ENCODE data around the gene NHEJ1.

Gene NHEJ1

GRCh38 chr2:219059725-219060682 is 100.6 kb downstream of the NHEJ1 start:
- Histone ChIP-seq H3K4me2 (ENCODE audit: low read length) (peak overlapping the region; percentile 68), H3K27me3 (ENCODE audit: control insufficient read depth, insufficient read depth, low read length) (peaks cover 18% of the 10 kb centered on the region), H3K9me3 (ENCODE audit: control insufficient read depth, low read length) (no peaks in the 10 kb centered on the region), H3K36me3 (ENCODE audit: control insufficient read depth, insufficient read depth, low read length) (no peaks in the 10 kb centered on the region), H3K27ac (no peak overlapping the region), H3K4me3 (ENCODE audit: low read depth, low read length) (no peak overlapping the region), H2AFZ (peak overlapping the region; percentile 33), H3K4me1 (peaks cover 20% of the 10 kb centered on the region), H3K79me2 (no peaks in the 10 kb centered on the region), H3K9ac (no peak overlapping the region)
- TF ChIP-seq CTCF (IDR thresholded peaks at IDR 0.05), result no peak

- no peak for TF ChIP-seq CTCF (IDR thresholded peaks at IDR 0.05)
Measured at GRCh38 chr2:219059375-219059724, 101.3 kb downstream of the NHEJ1 start.

GRCh38 chr2:219058541-219059374 is 101.9 kb downstream of the NHEJ1 start:
- H3K27ac ChIP-seq, result no peak overlapping the region
- H3K36me3 ChIP-seq (ENCODE audit: control insufficient read depth, insufficient read depth, low read length), result no peaks in the 10 kb centered on the region
- peaks cover 20% of the 10 kb centered on the region for H3K4me1 ChIP-seq
- peak overlapping the region; percentile 68 for H3K4me2 ChIP-seq (ENCODE audit: low read length)
- peaks cover 18% of the 10 kb centered on the region for H3K27me3 ChIP-seq (ENCODE audit: control insufficient read depth, insufficient read depth, low read length)
- H3K9me3 ChIP-seq (ENCODE audit: control insufficient read depth, low read length), result no peaks in the 10 kb centered on the region
- H2AFZ ChIP-seq, result peak overlapping the region; percentile 68
- no peak for TF ChIP-seq CTCF (IDR thresholded peaks at IDR 0.05)
- no peak overlapping the region for H3K9ac ChIP-seq
- H3K79me2 ChIP-seq, result no peaks in the 10 kb centered on the region
- H3K4me3 ChIP-seq (ENCODE audit: low read depth, low read length), result no peak overlapping the region

More at GRCh38 chr2:219059375-219059724, 101.3 kb downstream of the NHEJ1 start:
- Histone ChIP-seq H3K79me2 (no peaks in the 10 kb centered on the region), H3K4me1 (peaks cover 20% of the 10 kb centered on the region), H3K27me3 (ENCODE audit: control insufficient read depth, insufficient read depth, low read length) (peaks cover 18% of the 10 kb centered on the region), H3K4me3 (ENCODE audit: low read depth, low read length) (no peak overlapping the region), H3K9me3 (ENCODE audit: control insufficient read depth, low read length) (no peaks in the 10 kb centered on the region), H3K9ac (no peak overlapping the region), H3K36me3 (ENCODE audit: control insufficient read depth, insufficient read depth, low read length) (no peaks in the 10 kb centered on the region), H3K4me2 (ENCODE audit: low read length) (peak overlapping the region; percentile 68), H3K27ac (no peak overlapping the region), H2AFZ (peak overlapping the region; percentile 19)

GRCh38 chr2:219057709-219058540 is 102.7 kb downstream of the NHEJ1 start:
- H3K27ac ChIP-seq, result no peak overlapping the region
- H3K4me2 ChIP-seq (ENCODE audit: low read length), result no peak overlapping the region
- peaks cover 20% of the 10 kb centered on the region for H3K4me1 ChIP-seq
- no peaks in the 10 kb centered on the region for H3K36me3 ChIP-seq (ENCODE audit: control insufficient read depth, insufficient read depth, low read length)
- no peak overlapping the region for H3K4me3 ChIP-seq (ENCODE audit: low read depth, low read length)
- H2AFZ ChIP-seq, result peak overlapping the region; percentile 68
- H3K27me3 ChIP-seq (ENCODE audit: control insufficient read depth, insufficient read depth, low read length), result peaks cover 18% of the 10 kb centered on the region
- H3K79me2 ChIP-seq, result no peaks in the 10 kb centered on the region
- TF ChIP-seq CTCF (IDR thresholded peaks at IDR 0.05), result peak; percentile 89
- H3K9ac ChIP-seq, result no peak overlapping the region
- no peaks in the 10 kb centered on the region for H3K9me3 ChIP-seq (ENCODE audit: control insufficient read depth, low read length)
